Fibroblast of lung (primary cell): ENCODE results near the gene REC8.

ENCODE experiments used
- CTCF ChIP-seq, 2 donors: IDR thresholded peaks in 1 of 2; conservative IDR thresholded peaks in 1 of 2; 1 replicate in 1 of 2; 2 replicates in 1 of 2; pipeline ENCODE4 v1.5.1; 2011 to 2012; ENCODE audit warnings: low read length in 2 of 2, control low read depth in 1 of 2, inconsistent platforms in 1 of 2, low read depth in 1 of 2, mild to moderate bottlenecking in 1 of 2
- EZH2 ChIP-seq: IDR thresholded peaks from 2 replicates; pipeline ENCODE4 v1.5.1; 2012; ENCODE audit warnings: low read length, control low read depth, mild to moderate bottlenecking; ENCODE audit errors: missing control alignments

GRCh38 chr14:24219080-24219479, 47.2 kb downstream of the REC8 start:
- TF ChIP-seq CTCF (conservative IDR thresholded peaks at IDR 0.05 in 1 of 2, IDR thresholded peaks at IDR 0.05 in 1 of 2; ENCODE audit: low read depth in 1 of 2, low read length in 2 of 2) (no peak), EZH2 (no peak)
